Stomach (tissue), 4 donors: ENCODE data around the gene TEX36.

ENCODE experiments used
- EP300 ChIP-seq: sonication (generic); formaldehyde crosslinking; IDR thresholded peaks from one replicate; pipeline ENCODE4 v1.6.1; 2017; ENCODE audit warnings: antibody characterized with exemption
- POLR2A ChIP-seq, 4 donors: fragments of 450-650 bp; IDR thresholded peaks; one replicate each; pipeline ENCODE4 v1.6.1; 2016; ENCODE audit warnings: antibody characterized with exemption in 4 of 4, control low read depth in 2 of 4, mild to moderate bottlenecking in 1 of 4, moderate library complexity in 1 of 4
- POLR2AphosphoS5 ChIP-seq, 3 donors: sonication (generic); formaldehyde crosslinking; IDR thresholded peaks; one replicate each; pipeline ENCODE4 v1.6.1; 2016; ENCODE audit warnings: antibody characterized with exemption in 3 of 3
- TF ChIP-seq, protein P1 (sequence below), 7 experiments: fragments of 450-650 bp in 4 of 7; fragments of 200-600 bp in 3 of 7; sonication (generic) in 3 of 7; IDR thresholded peaks; one replicate each; pipeline ENCODE4 v1.5.1; 2016 to 2019; ENCODE audit warnings: antibody characterized with exemption in 7 of 7, control low read depth in 2 of 7, mild to moderate bottlenecking in 1 of 7

DNA sequence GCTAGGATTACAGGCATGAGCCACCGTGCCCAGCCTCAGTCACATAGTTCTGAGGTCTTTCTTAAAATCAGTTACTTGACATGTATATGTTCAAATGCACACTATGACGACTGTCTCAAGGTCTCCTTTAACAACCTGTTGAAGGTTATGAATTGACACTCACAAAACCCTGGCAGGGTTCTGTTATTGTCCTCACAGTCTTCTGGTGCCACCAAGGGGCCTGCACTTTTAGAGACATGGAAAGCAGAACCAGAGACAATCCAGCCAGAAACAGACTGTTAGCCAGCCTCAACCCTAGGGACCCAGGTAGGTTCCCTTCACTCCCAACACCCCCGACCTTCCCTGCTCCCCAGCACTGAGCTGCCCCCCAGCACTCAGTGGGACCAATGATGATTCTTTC, 26.4 kb downstream of the TEX36 start:
- no peak for TF ChIP-seq EP300
- TF ChIP-seq, protein P1, sequence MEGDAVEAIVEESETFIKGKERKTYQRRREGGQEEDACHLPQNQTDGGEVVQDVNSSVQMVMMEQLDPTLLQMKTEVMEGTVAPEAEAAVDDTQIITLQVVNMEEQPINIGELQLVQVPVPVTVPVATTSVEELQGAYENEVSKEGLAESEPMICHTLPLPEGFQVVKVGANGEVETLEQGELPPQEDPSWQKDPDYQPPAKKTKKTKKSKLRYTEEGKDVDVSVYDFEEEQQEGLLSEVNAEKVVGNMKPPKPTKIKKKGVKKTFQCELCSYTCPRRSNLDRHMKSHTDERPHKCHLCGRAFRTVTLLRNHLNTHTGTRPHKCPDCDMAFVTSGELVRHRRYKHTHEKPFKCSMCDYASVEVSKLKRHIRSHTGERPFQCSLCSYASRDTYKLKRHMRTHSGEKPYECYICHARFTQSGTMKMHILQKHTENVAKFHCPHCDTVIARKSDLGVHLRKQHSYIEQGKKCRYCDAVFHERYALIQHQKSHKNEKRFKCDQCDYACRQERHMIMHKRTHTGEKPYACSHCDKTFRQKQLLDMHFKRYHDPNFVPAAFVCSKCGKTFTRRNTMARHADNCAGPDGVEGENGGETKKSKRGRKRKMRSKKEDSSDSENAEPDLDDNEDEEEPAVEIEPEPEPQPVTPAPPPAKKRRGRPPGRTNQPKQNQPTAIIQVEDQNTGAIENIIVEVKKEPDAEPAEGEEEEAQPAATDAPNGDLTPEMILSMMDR (IDR thresholded peaks at IDR 0.05): no peak
- TF ChIP-seq POLR2A (IDR thresholded peaks at IDR 0.05): no peak
- no peak for TF ChIP-seq POLR2AphosphoS5 (IDR thresholded peaks at IDR 0.05)
